Stimulated activated CD8-positive, alpha-beta memory T cell treated with anti-CD3 and anti-CD28 coated beads, Interleukin-7, amount 100 ng/mL, for 4 hours (primary cell): ENCODE data around the gene STXBP6.
"Not testable (repeated sequence)": the region's sequence is repeated elsewhere in the genome, so short reads cannot be mapped to it uniquely, and the experiment has no call there.

Source experiments
- DNase-seq, 2 donors: peaks; one replicate each; pipeline ENCODE4 v3.0.0-alpha.2; 2020; ENCODE audit warnings: low read depth in 2 of 2

Gene STXBP6

DNA sequence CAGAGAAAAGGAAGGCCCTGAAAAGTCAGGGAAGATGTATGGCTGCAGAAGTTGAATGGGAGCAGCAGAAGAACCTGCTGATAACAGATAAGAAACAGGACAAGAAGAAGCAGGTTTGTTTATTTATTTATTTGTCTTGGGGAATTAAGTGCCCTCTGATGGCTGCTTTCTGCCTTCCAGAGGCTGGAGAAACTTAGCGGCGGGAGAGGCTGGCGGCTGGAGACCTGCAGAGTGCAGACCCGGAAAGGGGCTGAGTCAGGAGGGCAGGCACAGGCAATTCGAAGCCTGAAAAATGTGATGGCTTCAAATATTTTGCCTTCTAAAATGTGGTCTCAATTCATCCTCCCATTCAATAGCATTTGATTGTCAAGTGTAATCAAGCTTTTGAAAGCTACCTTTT lies 247.7 kb downstream of the STXBP6 start:
- no peak for DNase-seq

GRCh38 chr14:24801024-24801423 lies 248.9 kb downstream of the STXBP6 start:
- DNase-seq = no peak

DNA sequence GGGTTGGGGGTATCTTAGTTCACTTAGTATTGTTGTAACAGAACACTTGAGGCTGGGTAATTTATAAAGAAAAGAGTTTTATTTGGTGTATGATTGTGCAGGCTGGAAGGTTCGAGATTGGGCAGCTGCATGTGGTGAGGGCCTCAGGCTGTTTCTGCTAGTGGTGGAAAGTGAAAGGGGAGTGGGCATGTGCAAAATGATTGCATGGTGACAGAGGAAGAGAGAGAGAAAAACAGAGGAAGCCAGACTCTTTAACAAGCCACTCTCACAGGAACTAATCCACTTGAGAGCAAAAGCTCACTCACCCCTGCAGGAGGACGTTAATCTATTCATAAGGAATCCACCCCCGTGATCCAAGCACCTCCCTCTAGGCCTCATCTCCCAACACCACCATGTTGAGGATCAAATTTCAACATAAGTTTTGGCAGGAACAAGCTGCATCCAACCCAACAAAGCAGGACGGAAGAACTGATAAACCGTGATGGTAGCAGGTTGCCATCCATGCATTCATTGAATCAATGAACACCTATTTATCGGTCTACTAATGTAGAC lies 251.0 kb downstream of the STXBP6 start:
- no peak for DNase-seq

- DNase-seq = no peak
Observed at GRCh38 chr14:24795406-24795805, 254.5 kb downstream of the STXBP6 start.

- DNase-seq = no peak
Observed at GRCh38 chr14:24794644-24795305, 255.2 kb downstream of the STXBP6 start.

DNA sequence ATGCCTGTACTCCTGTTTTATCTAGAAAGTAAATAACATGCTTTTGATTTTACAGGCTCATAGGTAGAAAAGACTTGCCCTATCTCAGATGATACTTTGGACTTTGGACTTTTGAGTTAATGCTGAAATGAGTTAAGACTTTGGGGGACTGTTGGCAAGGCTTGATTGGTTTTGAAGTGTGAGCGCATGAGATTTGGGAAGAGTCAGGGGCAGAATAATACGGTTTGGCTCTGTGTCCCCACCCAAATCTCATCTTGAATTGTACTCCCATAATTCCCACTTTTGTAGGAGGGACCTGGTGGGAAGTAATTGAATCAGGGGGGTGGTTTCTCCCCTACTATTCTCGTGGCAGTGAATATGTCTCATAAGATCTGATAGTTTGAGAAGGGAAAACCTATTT lies 259.8 kb downstream of the STXBP6 start:
- no peak for DNase-seq

GRCh38 chr14:24789378-24789884 lies 260.5 kb downstream of the STXBP6 start:
- DNase-seq = no peak

DNA sequence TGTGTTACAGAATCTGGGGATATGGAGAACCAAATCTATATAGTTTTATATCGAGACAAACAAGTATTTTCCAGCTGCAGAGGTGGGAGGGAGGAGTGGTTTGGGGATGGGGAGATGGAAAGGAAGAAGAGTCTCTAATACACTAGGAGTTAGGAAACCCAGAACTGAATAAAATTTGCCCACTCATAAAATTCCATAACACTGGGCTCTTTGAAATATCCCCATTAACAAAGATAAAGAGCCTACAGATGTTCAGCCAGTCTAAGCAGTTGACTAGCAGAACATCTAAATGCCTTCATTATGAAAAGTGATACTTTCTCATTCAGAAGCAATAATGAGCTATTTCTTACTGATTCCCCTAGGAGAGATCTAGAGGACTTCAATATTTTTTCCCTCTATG lies 264.2 kb downstream of the STXBP6 start:
- DNase-seq = no peak

- DNase-seq = no peak
Observed at GRCh38 chr14:24784981-24785380, 265.0 kb downstream of the STXBP6 start.

GRCh38 chr14:24783791-24784190 lies 266.2 kb downstream of the STXBP6 start:
- no peak for DNase-seq

GRCh38 chr14:24780281-24780680 lies 269.7 kb downstream of the STXBP6 start:
- DNase-seq = no peak

DNA sequence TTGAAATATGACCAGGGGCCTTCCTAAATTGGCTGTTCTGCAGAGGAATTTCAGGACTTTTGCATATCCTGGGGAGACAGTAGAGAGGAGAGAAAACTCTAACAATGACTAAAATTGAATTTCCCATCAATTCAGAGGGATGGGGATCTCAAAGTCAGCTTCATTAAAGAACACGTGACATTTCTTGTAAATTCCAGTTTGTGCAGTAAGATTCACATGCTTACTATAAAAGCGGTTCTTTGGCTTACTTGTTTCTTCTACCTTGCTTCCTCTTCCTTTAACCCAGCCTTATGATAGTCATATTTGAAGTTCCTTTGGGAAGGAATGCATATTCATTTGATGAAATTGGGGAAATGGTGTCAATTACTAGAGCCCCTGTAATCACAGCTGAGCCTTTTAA lies 272.3 kb downstream of the STXBP6 start:
- DNase-seq = no peak

DNA sequence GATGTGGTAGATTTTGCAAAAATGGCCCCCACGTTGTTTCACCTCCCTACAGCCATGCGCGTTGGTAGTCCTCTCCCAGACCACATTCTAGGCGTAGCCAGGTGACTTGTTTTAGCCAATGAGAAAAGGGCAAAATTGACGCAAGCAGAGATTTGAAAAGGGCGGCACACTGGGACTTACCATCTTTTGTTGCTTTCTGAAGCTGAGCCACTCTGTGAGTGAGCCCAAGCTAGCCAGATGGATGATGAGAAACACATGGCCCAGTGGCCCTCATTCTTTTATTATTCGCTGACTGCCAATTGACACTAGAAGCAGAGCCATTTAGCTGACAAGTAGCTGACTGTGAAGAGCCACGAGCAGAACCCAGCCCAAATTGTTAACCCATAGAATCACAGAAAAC lies 274.0 kb downstream of the STXBP6 start:
- no peak for DNase-seq

- DNase-seq = no peak
Observed at GRCh38 chr14:24774187-24774915, 275.6 kb downstream of the STXBP6 start.

DNA sequence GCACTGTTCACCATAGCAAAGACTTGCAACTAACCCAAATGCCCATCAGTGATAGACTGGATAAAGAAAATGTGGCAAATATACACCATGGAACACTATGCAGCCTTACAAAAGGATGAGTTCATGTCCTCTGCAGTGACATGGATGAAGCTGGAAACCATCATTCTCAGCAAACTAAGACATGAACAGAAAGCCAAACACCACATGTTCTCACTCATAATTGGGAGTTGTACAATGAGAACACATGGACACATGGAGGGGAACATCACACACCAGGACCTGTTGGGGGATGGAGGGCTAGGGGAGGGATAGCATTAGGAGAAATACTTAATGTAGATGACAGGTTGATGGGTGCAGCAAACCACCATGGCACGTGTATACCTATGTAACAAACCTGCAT lies 276.4 kb downstream of the STXBP6 start:
- DNase-seq = not testable (repeated sequence)

DNA sequence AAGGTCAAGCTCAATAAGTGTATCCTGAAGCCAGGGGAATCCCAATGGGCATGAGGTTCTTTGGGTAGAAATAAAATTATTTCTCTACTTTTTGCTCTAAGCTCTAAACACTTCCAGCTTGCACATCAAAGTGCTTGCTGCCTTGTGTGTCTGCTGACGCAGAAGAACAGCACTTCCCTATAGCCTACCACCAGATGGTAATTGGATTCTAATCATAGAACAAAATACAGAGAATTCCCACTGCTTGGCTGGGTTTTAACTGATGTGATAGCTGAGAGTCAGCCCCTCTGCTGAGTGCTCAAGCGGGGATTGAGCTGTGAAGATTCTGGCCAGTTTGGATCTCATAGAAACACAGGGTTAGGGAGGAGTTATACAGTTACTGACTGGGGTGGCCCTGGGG lies 283.5 kb downstream of the STXBP6 start:
- DNase-seq = no peak

- no peak for DNase-seq
Observed at GRCh38 chr14:24761141-24761540, 288.8 kb downstream of the STXBP6 start.
